ENCODE measurements around the gene MED4.
"Not testable (repeated sequence)": the region's sequence is repeated elsewhere in the genome, so short reads cannot be mapped to it uniquely, and the experiment has no call there.

Gene MED4

DNA sequence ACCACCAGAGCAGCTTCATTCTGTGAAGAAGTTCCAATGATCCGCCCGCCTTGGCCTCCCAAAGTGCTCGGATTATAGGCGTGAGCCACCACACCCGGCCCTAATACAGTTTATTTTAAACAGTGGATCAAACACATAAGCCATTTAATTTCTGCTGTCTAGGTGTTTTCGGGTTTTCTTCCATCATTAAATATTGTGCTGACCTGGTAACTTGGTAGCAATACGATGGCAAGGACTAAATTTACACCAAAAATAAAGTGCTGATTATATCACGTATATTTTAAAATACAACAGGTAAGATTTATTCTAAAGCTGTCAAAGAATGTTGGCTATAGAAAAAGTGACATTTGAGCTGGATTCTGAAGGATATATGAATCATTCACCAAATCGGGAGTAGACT lies 1.3 kb downstream of the MED4 start:
- DNase-seq: no peak

DNA sequence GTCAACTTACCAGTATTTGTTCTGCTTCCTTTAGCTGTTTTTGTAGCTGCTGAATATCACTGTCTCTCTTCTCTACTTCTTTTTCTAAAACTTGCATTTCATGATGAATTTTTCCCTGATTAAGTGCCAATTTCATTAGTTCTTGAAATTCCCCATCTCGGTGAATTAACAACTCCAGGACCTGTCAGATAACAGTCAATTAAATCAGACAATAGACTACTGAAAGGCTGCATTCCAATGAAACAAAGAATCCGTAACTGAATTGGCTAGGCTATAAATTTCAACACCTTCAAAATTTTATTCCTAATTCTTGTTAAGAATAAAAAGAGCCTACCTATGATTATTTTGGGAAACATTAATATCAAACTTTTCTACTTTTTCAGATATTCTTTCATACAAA lies 8.6 kb downstream of the MED4 start:
- no peak for DNase-seq

DNA sequence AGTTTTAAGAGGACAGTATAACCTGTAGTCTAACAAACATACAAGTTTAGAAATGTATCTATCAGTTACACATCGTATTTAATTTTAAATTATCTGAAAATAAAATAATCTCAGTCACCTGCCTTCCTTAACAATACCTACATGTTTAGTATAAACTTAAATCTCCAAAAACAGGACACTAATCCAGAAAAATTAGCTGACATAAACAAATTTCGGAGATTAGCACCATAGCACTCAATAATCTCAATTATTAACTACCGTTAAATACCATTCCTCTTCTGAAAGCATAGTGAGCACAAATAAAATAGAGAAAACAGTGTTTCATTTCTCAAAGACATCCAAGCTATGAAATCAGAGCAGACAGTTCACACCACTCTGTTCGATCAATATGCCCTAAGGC lies 13.2 kb downstream of the MED4 start:
- DNase-seq: no peak

DNA sequence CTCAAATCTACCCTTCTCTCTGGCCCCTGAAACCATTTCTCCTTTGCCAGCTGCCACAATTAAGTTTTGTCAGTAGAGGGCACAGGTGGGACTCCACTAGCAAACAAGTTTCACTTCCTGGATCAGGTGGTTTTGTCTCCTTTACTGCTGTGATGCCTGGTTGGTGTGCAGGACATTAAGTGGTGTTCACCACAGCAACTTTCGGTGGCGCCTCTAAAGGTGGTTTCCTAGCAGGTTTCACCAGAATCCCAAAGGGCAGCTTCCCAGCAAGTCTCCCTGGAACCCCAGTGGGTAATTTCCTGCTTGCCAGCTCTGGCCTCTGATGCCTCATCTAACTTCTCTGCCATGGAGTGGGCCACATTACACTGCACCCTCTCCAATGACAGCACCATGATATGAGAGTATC lies 16.6 kb downstream of the MED4 start:
- DNase-seq: no peak

DNA sequence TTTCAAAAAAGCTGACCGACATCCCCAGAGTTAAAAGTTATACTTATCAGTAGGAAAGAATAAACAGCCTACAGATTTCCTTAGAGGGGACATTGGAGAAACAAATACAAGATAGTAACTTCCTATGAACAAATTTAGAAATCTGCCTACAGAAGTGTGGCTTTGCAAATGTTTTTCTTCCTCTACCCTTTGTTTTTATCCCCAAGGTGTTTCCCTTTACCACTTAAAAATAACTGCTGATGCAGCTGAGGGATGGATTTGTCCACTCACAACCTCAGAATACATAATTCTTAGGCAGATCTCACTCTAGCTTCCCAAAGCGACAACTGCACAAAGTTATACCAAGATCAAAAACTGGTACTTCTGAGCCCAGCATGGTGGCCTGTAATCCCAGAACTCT lies 20.9 kb downstream of the MED4 start:
- no peak for DNase-seq

DNA sequence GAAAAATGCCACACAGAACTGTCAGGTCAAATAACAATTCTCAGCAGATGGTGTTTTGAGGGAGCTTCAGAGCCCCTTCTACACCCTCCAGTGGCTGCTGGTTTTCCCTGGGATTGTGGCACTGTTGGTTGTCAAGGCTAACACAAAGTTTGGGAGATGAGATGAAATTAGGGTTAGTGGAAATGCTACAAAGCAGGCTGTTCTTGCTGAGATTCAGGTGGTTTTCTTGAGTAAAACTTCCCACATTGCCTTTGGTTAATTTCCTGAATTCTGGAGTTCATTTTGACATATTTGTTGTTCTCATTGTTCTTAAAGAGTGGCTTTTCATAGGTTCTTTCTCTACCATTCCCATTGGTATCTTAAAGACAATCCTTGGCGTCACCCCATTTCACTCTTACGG lies 22.1 kb downstream of the MED4 start:
- DNase-seq: no peak

DNA sequence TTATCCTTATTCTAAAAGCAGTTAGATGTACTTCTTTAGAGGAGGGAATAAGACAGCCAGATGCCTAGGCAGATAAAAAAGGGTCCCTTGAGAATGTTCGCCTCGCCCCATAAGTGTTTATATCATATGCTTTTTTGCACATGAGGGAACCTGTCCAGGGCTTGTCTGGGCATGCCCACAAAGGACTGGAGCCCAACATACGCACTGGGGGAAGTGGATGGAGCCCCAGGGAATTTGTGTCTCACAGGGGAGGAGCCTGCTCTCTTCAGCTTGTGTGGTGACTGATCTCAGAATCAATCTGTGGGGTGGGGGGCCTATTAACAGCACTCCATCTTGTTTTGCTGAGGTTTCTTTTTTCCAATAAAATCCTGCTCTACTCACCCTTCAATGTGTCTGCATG lies 22.6 kb downstream of the MED4 start:
- no peak for DNase-seq

DNA sequence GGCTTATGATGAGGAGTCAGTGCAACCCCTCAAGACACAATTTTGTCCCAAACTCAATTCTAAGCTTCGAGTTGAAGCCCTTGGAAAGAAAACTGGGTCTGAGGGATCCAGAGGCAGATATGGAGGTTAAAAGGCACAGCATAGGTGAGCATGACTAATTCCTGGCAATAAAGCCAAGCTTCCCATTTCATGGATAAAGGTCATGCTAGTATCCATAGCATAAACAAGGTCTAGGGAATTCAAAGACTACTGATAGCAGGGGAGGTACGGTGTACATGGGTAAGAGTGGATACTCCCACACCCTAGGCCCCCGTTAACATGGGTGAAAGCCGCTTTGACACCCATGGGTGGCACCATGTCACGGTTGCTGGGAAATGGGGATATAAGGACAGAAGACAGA lies 24.0 kb downstream of the MED4 start:
- no peak for DNase-seq

DNA sequence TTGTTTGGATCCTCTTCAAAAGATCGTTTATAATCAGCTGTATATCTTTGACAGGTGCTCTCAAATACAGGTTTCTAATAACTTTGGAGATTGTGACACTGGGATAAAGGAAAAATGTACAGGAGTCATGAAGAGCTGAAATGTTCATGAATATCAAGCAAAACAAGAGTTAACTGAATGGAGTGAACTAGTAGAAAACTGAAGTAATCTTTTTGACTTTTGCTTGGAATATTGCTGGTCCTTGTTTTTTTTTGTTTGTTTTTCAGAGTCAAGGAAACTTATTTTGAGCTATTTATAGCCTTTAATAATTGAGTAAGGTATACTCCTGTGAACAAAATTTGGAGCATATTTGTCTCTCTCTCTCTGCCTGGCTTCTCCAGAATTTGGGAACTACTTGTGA lies 25.3 kb downstream of the MED4 start:
- DNase-seq: no peak

DNA sequence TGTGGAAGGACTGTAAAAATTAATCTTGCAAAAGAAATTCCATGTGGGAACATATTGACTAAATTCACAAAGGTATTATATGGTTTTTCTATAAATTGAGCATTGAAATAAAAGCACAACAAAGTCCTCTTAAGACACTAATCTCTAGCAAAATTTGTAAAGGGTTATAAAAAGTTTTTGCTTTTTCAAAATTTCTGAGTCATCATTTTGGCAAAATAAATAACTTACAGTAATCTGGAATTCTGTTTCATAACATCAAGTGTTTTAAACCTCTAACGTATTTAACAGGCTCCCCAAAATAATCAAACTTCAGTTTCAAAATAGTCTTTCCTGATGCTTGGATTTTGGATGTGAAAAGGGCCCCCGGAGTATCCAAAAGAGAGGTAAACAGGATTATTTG lies 26.0 kb downstream of the MED4 start:
- DNase-seq: no peak

DNA sequence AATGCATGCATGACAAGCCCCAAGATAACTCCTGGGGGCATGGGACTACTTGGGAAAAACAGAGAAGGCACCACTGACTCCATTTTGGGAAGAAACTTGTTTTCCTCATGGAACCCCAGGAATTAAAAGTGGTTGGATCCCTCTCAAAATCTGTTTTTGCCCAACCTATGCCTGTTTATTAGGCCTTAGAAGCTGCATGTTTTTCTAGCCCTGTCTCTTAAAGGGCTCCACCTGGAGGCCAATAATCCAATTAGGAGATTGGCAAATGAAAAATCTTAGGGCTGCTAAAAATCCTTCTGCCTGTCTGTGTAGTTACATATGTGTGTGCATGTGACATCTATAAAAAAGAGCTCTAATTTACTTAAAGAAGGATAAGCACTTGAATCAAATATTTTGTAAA lies 26.9 kb downstream of the MED4 start:
- no peak for DNase-seq

DNA sequence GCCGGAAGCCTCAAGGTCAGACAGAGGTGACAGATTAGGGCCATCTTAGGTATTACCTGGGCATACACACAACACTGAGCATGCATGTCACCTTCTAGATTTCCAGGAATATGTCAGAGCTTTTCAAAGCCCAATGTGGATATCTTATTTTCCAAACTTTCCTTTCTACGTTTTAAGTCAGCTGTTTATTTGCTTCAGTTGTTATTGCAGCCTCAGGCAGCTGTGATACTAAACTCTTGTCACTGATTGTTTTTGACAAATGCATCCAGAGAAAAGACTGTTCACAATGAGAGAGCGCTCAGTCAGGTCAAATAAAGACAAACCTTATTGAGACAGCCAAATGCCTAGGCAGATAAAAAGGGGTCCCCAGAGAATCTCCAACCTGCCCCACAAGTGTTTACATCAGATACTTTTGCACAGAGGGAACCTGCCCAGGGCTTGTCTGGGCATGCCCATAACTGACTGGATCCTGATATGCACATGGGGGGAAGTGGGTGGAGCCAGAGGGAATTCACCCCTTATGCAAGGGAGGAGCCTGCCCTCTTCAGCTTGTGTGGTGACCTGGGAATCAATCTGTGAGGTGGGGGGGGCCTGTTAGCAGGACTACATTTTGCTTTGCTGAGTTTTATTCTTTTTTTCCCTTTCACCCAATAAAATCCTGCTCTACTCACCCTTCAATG lies 28.5 kb downstream of the MED4 start:
- no peak for DNase-seq

DNA sequence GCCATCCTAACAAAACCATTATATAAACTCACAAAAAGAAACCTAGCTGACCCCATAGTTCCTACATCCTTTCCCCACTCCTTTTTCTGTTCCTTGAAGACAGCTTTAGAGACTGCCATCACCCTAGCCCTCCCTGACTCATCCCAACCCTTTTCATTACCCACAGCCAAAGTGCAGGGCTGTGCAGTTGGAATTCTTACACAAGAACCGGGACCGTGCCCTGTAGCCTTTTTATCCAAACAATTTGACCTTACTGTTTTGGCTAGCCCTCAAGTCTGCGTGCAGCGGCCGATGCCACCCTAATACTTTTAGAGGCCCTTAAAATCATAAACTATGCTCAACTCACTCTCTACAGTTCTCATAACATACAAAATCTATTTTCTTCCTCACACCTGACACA lies 35.0 kb downstream of the MED4 start:
- DNase-seq: not testable (repeated sequence)

DNA sequence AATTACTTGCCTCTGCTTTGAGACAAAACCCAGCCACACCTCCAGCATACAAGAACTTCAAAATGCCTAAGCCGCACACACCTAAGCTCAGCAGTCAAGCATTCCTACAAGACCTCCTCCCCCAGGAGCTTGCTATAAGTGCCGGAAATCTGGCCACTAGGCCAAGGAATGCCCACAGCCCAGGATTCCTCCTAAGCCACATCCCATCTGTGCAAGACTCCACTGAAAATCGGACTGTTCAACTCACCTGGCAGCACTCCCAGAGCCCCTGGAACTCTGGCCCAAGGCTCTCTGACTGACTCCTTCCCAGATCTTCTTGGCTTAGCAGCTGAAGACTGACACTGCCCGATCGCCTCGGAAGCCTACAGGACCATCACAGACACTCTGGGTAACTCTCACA lies 36.4 kb downstream of the MED4 start:
- not testable (repeated sequence) for DNase-seq

DNA sequence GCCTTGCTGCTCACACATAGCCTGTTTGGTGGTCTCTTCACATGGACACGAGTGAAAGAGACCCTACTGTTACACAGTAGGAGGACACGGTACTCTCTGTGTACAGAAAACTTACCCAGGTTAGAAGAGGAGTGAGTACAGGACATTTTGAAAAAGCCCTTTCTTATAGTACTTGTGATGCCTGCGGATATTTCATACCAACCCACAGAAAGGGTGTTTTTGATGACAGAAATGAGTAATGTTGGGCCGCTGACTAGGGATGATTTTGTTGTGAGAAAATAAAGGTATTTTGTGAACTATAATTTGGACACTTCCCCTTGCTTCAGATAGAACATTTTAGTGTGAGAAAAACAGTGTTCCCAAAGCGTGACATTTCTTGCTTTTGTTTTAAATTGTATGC lies 39.2 kb downstream of the MED4 start:
- DNase-seq: no peak

DNA sequence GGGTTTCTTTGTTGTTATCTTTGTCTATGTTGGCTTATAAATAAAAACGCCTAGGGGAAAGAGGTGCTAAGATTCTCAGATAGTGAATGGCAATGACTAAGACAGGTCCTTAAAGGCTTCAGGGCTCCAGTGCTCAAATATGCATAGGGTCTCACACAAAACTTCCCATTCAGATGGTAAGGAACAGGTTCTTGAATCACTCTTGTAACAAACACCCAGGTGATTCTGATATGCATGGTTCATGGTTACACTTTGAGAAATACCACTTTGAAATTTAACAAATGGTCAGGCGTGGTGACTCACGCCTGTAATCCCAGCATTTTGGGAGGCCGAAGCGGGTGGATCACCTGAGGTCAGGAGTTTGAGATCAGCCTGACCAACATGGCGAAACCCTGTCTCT lies 40.3 kb downstream of the MED4 start:
- DNase-seq: no peak

DNA sequence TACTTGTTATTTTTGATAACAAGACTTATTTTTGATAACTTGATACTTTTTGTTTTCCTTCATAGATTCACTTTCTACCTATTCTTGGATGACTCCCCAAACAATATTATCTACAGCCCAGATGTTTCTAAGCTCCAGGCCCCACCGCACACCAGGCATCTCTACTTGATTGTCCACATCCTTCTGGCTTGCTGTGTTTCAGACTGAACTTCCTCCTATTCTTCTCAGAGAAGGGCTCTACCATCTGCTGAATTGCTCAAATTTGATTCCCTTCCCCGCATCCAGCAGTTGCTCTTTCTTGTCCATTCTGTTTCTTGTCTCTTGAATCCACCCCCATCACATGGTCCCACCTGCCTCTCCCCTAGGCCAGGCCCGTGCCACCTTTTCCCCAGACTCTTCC lies 44.4 kb downstream of the MED4 start:
- DNase-seq: no peak

DNA sequence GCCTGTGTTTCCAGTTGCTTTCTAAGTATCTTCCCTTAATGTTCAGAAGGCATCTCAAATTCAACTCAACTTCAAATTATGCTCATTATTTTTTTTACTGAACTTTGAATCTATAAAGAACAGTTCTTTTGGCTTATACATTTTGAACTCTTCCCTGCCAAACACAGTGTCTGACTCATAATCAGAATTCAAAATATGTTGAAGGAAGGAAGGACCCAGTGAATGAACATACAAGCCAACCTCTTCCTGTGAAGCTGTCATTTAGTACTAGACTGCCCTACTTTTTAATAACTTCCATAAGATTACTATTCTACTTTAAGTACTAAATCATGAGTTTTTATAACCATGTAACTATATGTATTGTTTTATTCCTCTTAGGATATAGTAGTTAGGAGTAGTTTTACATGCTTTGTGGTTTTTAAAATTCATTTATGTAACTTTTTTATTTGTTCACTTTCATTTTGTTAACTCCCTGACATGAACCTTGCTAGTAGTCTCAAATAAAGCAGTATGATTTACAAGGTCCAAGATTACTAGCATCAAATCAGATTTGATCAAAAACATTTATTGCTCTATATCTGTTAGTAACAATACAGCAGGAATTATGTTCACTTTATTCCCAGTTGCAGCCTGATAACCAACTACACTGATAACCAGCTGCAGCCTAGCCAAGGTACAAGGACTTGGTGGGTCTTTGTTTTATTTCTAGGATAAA lies 51.0 kb downstream of the MED4 start:
- DNase-seq: no peak

DNA sequence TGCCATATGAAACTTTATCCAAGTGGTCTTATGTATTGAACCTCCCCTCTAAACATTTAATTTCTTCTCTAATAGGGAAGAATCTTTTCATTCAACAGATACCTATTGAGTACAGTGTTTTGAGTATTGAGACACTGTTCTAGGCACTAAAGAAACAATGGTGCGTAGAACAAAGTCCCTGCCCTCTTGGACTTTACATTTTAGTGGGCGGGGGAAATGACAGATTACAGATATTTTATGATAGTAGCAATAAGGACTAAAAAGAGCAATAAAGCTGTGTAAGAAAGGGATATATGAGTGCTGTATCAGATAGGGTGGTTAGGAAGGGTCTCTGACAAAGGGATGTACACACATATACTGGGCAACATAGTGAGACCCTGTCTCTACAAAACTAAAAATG lies 52.0 kb downstream of the MED4 start:
- DNase-seq: no peak

DNA sequence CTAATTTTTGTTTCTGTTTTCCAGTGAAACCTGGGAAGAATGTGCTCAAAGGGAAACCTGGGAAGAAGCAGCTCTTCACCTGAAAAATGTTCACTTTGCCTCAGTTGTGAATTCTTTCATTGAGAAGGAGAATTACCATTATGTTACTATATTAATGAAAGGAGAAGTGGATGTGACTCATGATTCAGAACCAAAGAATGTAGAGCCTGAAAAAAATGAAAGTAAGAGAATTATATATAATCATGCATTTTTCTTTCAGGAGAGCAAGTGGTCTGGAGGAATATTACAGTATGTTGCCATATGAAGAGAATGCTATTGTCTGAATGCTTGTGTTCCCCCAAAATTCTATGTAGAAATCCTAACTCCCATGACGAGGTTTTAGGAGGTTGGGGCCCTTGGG lies 54.0 kb downstream of the MED4 start:
- DNase-seq: no peak

DNA sequence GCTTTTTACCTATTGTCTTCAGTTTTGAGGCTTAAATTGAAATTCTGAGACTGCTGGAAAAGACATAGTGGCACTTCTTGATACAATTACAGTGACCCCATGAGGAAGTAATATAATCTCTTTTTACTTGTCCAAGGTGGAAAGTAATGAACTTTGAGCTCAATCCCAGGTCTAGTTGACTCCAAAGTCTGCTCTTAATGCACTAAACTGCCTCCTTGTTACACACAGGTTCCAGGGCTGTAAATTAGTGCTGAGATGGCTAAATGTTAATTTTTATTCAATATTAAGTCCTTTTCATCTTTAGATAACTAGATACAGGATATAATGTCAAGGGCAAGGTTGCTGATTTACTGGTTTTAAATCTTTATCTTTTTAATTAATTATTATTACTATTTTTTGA lies 54.9 kb downstream of the MED4 start:
- DNase-seq: no peak

DNA sequence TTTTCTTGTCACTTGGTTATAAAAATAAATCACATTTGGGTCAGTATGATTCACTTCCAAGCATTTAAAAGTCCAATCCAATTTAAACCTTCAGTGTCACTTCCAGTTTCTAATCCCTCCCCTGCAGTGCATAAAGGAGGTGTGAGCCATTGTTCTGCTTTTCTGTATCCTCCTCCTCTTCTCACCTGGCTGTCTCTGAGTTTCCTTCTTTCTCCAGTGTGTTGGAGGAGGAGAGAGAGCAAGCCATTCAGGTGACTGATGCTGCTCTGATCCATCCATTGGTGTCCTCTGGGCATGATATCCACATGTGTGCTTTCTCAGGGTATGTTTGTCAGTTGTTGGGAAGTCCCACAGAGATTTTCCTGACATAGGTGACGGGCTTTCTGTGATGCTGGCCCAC lies 56.1 kb downstream of the MED4 start:
- DNase-seq: no peak

DNA sequence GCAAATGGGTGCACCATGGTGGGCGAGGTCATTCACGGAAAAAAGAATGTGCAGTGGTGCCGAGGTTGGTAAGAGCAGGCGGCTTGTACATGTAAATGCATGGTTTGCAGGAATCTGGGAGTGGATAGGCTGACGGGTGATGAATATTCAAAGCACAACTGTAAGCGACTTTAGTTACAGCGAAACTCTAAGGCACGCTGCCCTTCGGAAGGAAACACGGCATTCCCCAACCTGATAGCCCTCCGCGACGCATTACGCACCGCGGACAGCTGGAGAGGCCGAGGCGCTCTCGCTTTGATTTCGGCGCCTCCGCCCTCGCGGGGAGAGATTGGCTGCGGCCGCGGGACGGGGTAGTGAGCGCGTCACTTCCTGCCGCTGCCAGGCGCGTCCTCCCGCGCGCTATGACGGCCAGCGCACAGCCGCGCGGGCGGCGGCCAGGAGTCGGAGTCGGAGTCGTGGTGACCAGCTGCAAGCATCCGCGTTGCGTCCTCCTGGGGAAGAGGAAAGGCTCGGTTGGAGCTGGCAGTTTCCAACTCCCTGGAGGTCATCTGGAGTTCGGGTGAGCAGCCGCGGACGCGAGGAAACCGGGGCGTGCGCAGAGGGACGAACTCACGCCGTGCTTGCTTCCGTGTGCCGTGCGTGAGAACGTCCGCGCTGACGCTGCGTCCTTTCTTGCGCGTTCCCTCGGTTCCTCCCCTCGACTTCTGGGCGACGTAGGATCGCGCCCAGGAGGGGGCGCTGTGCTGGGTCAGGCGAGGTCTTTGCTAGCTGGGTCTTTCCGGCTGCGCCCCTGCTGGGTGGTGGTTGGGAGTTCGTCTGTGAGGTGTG lies 57.3 kb downstream of the MED4 start, which contains the start of gene NUDT15:
NUDT15 (plus strand) TSS at position 381 of the 828 bp plus-strand sequence; CDS start at position 402, 21 bp downstream.
- peak; percentile 96 for DNase-seq

DNA sequence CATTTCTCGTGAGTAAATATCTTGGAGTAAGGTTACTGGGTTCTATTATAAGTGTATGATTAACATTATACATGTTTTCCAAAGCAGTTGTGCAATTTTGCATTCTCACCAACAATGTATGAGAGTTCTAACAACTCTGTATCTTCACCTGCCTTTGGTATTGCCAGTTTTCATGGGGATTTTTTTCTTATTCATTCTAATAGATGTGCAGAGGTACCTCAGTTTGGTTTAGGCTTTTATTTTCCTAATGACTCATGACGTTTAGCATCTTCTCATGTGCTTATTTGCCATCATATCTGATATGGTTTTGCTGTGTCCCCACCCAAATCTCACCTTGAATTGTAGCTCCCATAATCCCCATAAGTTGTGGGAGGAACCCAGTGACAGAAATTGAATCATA lies 65.0 kb downstream of the MED4 start:
- DNase-seq: no peak
